HG02588 (cell line): ENCODE measurements around the gene ZBTB34.
"Not testable (repeated sequence)": the region's sequence is repeated elsewhere in the genome, so short reads cannot be mapped to it uniquely, and the experiment has no call there.

ENCODE experiments used
- ATAC-seq: cut with Tn5 transposase; IDR thresholded peaks from one replicate; pipeline ENCODE4 v1.9.1; 2021; ENCODE audit warnings: mild to moderate bottlenecking, moderate library complexity; ENCODE audit not compliant: unreplicated experiment

Gene ZBTB34, protein sequence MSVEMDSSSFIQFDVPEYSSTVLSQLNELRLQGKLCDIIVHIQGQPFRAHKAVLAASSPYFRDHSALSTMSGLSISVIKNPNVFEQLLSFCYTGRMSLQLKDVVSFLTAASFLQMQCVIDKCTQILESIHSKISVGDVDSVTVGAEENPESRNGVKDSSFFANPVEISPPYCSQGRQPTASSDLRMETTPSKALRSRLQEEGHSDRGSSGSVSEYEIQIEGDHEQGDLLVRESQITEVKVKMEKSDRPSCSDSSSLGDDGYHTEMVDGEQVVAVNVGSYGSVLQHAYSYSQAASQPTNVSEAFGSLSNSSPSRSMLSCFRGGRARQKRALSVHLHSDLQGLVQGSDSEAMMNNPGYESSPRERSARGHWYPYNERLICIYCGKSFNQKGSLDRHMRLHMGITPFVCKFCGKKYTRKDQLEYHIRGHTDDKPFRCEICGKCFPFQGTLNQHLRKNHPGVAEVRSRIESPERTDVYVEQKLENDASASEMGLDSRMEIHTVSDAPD

DNA sequence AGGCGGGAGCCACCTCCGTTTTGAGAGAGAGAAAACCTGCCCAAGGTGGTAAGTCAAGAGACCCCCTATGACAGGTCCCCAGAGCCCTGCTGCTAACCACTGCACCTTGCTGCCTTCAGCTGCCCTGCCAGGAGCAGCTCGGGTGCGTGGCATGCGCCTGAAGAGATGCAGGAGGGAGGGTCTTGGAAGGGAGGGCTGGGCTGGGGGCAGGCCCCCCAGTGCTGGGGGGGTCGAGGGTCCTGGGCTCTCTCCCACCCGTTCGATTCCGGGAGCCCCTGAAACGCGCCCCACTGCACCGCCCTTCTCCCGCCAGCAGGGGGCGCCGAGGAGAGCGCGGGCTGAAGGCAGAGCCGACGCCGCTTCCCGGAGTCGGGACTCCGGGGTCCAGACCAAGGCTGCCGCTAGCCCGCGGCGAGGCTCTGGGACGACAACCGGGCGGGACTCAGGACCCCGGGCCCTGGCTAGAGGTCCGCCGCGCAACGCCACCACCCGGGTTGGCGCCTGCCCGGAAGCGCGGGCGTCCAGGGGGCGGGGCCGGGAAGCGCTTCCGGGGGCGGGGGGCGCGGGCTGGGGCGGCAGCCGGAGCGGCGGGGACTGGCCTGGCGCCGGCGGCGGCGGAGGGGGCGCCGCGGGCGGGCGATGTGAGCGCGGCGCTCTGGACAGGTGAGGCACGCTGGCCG lies at the start of gene ZBTB34:
TSS of gene ZBTB34 (plus strand) at position 563 of the 680 bp plus-strand sequence. CDS start 18,761 bp downstream, outside the sequence.
- ATAC-seq = peak; percentile 61

DNA sequence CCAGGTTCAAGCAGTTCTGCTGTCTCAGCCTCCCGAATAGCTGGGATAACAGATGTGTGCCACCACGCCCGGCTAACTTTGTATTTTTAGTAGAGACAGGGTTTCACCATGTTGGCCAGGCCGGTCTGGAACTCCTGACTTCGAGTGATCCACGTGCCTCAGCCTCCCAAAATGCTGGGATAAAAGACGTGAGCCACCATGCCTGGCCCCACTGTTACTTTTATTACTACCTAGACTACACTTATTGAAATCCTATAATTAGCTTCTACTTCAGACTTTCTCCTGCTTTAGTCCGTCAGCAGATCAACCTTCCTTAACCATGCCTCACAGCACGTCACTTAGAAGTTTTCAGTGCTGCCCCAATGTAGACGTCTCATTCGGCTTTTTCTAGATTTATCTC lies 47.4 kb upstream of the ZBTB34 start:
- ATAC-seq = no peak

DNA sequence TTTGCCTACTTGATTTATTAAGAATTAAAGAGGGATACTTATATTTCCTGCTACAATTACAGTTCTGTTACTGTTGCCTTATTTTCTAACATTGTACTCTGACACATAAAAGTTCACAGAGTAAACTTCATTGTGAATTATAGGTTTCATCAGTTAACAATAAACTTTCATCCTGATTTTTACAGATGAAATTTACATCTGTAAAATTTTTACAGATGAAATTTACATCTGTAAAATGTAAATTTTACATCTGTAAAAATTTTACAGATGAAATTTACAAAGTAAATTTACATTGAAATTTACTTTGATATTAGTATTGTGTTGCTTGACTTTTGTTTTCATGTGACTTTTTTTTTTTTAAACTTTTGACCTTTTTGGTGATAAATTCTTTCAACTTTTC lies 46.3 kb upstream of the ZBTB34 start:
- no peak for ATAC-seq

DNA sequence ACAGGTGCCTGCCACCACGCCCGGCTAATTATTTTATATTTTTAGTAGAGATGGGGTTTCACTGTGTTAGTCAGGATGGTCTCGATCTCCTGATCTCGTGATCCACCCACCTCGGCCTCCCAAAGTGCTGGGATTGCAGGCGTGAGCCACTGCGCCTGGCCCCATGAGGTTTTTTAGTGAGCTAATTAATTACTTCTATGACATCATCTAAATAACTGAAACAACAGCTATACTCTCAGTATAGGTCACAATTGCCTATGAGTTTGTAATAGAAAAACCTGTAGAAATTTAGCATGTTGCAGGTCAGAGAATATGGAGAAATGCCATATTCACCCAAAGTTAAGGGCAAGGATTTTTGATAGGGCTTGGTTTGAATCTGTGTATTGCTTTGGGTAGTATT lies 42.8 kb upstream of the ZBTB34 start:
- ATAC-seq = not testable (repeated sequence)

DNA sequence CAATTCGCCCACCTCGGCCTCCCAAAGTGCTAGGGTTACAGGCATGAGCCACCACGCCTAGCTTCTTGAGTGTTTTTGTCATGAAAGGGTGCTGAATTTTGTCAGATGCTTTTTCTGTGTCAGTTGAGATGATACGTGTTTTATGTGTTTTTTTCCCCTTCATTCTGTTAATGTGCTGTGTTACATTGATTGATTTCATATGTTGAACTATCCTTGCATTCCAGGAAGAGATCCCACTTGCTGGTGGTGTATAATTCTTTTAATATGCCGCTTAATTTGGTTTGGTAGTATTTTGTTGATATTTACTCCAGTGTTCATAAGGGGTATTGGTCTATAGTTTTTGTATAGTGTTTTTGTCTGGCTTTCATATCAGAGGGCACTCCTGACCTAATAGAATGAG lies 42.0 kb upstream of the ZBTB34 start:
- ATAC-seq = no peak

DNA sequence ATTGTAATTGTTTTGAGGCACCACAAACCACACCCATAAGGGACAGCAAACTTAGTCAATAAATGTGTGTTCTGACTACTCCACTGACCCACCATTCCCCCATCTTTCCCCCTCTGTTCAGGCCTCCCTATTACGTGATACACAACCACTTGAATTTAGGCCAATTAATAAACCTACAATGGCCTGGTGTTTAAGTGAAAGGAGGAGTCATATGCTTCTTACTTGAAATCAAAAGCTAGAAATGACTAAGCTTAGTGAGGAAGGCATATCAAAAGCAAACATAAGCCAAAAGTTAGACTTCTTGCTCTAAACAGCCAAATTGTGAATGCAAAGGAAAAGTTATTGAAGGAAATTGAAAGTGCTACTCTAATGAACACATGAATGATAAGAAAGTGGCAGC lies 41.0 kb upstream of the ZBTB34 start:
- ATAC-seq = no peak

DNA sequence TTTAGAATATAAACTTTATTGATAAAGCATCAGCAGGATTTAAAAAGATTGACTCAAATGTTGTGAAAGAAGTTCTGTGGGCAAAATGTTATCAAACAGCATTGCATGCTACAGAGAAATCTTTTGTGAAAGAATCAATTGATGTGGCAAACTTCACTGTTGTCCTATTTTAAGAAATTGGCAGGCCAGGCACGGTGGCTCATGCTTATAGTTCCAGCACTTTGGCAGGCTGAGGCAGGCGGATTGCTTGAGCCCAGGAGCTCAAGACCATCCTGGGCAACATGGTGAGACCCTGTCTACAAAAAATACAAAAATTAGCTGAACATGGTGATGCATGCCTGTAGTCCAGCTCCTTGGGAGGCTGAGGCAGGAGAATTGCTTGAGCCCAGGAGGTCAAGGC lies 38.2 kb upstream of the ZBTB34 start:
- no peak for ATAC-seq

DNA sequence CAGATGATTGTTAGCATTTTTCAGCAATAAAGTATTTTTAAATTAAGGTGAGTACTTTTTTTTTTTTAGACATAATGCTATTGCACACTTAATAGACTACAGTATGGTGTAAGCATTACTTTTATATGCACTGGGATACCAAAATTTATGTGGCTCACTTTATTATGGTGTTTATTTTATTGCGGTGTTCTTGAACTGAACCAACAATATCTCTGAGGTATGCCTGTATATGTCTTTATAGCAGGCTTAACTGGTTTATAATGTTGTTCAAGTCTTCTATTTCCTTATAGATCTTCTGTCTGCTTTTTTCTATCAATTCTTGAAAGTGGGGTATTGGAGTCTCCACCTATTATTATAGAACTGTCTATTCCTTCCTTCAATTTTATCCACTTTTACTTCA lies 37.6 kb upstream of the ZBTB34 start:
- ATAC-seq = no peak

DNA sequence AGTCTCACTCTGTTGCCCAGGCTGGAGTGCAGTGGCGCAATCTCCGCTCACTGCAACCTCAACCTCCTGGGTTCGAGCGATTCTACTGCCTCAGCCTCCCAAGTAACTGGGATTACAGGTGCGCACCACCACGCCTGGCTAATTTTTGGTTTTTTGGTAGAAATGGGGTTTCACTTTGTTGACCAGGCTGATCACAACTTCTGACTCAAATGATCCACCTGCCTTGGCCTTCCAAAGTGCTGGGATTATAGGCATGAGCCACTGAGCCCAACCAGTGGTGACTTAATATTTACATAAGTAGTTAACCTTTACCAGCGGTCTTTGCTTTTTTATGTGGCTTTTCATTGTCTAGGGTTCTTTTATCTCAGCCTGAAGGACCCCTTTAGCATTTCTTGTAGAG lies 36.4 kb upstream of the ZBTB34 start:
- not testable (repeated sequence) for ATAC-seq

DNA sequence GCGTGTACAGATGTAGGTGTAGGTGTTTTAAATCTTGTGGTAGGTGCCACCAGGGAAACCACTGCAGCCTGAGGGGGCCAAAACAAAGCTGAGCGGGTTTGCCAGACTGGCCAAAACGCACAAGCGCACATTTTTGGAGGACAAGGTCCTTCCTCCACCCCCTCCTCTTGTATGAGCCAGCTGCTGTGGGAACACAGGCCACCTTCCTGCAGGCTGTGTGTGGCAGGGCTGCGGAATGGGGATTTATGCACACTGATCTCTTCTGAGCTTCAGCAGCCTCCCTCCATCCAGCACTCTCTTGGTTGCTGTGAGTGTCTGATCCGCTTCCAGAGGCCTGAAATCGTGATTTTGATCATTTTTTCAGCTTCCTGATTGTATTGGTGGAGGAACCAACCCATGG lies 33.2 kb upstream of the ZBTB34 start:
- ATAC-seq = no peak

DNA sequence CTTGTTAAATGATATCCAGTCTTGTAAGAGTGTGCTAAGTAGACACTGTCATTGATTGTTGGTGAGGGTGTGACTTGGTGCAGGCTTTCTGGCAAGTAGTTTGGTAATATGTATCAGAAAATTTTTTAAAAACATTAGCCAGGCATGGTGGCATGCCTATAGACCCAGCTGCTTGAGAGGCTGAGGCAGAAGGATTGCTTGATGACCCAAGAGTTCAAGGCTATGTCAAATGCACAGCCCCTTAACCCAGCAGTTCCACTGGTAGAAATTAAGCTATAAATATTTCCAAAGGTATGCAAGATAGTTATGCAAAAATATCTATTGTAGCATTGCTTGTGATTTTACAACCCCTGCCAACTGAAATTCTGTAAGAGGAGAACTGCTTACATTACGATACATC lies 31.4 kb upstream of the ZBTB34 start:
- no peak for ATAC-seq

DNA sequence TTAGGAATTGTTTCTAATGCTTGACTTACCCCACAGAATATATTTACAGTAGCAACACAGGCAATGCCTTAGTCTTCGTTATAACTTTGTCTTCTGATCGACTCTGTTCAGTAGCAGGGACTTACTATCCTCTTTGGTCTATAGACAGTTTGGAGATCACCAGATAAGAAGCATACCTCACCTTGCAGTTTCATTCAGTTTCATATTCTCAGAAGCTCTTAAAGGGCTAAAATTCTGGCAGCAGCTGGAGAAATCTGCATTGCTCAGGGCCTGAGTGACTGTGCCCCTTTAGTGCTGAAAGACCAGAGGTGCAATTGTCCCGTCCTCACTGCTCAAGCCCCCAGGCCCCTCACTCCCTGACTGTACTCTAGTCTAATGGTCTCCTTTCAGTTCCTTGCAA lies 29.6 kb upstream of the ZBTB34 start:
- ATAC-seq = no peak

DNA sequence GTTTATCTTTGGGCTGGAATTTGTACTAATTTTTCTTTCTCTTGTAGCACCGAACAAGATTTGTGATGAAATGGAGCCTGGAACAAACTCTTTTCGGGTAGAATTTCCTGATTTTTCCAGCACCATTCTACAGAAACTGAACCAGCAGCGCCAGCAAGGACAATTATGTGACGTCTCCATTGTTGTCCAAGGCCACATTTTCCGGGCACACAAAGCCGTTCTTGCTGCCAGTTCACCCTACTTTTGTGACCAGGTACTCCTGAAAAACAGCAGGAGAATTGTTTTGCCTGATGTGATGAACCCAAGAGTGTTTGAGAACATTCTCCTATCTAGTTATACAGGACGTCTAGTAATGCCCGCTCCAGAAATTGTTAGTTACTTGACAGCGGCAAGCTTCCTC lies 28.0 kb upstream of the ZBTB34 start:
- ATAC-seq = no peak

DNA sequence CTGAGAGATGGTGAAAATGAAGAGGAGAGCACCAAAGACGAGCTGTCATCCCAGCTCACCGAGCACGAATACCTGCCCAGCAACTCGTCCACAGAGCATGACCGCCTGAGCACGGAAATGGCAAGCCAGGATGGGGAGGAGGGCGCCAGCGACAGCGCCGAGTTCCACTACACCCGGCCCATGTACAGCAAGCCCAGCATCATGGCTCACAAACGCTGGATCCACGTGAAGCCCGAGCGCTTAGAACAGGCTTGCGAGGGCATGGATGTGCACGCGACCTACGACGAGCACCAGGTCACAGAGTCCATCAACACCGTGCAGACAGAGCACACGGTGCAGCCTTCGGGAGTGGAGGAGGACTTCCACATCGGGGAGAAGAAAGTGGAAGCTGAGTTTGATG lies 27.4 kb upstream of the ZBTB34 start:
- ATAC-seq = no peak

DNA sequence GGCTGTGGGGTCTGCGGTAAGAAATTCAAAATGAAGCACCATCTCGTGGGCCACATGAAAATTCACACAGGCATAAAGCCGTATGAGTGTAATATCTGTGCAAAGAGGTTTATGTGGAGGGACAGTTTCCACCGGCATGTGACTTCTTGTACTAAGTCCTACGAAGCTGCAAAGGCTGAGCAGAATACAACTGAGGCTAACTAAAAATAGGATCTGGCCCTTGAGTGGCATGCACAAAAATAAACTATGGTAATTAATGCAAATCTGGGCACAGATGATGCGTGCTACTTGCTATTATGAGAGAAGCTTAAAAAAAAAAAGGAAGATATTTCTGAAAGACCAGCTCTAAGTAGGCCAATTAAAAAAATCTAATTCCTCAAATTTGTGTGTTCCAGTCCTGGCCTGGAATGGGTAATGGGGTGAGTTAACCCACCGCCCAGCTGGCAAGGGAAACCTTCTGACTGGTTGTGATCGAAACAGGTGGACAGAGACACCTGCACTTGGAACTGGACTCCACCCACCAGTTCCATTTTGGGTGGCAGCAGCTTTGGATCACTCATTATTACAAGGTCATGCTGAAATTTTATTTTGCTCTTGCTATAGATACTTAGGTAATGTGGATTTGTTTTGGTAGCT lies 26.6 kb upstream of the ZBTB34 start:
- ATAC-seq = no peak

DNA sequence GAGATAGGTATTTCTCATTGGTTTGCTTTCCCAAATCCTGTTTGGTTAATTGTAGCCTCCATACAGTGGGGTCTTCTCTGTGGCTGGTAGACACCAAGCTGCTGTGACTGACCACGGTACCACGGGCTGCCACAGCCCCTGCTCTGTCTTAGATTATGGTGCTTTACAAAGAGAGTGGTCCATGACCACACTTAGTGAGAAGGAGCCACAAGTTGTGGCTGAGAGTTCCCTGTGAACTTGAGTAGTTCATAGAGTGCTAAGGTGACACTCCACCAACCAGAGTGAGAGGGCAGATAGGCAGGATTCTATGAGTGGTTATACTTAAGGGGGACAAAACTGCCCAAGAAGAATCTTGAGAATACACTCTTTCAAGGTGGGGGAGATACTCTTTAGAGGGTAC lies 25.8 kb upstream of the ZBTB34 start:
- no peak for ATAC-seq

DNA sequence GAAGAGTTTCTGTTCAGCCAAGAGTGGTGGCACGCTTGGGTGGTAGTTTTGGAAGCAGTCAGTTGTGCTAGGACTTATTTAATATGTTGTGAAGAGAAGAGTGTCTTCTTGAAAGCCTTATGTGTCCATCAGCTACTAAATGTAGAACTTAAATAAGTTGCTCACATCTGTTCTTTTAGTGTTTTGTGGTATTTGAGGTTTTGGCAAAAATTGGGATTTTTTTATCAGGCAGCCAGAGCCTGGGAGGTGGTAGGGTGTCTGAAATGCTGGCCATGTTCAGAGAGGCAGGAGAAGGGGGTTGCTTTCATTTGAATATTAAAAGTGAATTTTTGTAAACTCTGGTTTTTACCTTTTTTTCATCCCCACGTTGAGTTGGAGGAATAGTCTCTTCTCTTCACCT lies 24.2 kb upstream of the ZBTB34 start:
- ATAC-seq = no peak

DNA sequence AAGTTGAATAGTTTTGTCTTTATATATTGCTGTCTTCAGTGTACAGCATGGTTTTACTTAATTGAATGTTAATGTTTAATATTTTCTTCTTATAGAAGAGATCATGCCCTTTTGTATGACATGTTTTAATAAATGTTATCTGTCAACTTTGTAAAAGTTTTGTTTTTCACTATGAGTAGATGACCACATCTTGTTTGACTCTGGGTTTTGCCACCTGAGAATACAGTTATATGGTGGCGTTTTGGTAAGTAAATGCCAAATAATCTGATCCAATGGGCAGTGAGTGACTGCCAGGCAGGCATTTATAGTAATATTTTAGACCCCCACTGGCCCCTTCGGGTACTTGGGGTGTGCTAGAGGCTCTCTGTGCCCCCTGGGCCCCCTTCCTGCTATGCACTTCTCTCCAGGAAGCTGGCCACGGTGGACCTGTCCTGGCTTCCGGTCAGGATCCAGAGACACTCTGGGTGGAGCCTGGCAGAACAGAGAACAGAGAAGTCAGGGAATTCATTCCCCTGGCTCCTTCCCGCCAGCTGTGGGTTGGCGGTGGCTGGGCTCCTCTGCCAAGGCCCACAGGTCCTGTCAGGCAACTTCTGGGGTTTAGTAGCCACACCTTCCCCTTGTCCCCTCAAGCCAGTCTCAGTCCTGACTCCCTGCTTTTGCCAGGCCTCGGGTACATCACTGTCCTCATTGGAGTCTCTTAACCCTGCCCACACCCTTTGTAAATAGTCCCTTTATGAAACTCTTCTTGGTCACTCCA lies 22.2 kb upstream of the ZBTB34 start:
- ATAC-seq = no peak

DNA sequence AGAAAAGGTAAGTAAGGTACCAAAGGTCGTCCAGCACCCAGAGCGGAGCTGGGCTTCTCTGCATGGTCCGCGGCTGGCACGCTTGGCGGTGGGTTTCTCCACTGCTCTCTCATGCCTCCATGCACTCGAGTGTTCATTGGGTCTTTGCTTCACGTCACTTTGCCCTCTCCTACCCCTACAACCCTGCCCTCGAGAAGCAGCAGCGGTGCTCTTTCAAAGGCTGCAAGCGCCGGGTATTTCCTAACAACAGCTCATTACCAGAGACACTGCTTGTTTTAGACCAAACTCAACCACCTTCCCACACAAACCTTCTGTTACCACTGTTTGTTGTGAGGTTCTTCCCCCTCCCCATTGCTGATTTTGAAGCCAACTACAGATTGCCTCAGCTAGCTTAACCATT lies 21.5 kb upstream of the ZBTB34 start:
- peak; percentile 57 for ATAC-seq

DNA sequence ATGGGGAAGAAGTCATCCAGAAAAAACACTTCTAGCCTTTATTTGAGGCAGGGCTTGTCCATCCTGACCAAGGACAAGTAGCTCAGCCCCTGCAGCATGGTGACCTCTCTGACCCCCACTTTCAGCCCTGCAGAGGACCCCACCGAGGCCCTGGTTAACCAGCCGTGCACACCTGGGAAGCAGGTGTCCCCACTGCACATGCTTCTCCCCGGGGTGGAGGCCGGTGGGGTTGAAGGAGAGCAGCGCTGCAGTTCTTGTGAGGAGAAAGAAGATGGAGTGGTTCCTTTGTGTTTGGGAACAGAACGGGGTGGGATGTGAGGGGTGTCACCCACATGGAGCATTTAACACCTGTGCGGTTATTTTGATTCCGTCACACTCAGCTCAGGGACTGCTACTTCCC lies 21.1 kb upstream of the ZBTB34 start:
- ATAC-seq = no peak

DNA sequence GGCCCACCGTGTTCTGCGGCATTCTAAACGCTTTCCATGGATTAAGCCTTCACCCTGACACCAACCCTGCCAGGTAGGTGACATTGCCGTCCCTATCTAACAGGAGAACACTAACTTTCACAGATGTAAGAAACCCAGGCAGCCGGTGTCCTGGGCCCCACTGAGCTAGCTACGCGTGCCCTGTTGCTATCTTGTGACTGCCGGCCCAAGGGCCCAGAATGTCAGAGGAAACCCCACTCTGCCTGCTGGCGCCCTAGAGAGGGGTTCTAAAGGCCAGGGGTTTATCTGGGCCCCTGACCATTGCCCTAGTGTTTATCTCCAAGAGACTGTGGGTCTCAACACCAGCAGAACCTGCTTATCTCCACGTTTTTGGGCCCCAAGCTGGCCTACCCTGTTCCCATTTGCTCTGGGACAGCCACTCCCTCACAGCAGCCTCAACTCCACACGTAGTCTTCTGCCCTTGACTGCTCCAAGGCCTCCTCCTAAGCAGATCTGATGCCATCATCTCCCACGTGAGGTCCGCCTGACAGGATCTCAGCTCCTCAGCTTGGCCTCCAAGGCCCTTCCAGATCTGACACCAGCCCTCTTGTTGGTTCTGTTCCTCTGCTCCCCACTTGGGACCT lies 18.1 kb upstream of the ZBTB34 start:
- ATAC-seq = no peak
